Measurements from ENCODE around the gene DIAPH2. TPM values are rescaled to one million over a fixed set of nuclear protein-coding genes. Genes with fewer than 3 reads are reported as not detected.

The DIAPH2 gene
- total RNA-seq, 1 donor from 2014 or later, result 32.9 TPM

GRCh38 chrX:97102938-97103337, 418.3 kb downstream of the DIAPH2 start:
- Histone ChIP-seq H3K27ac (no peak overlapping the region), H3K9me3 (no peaks in the 10 kb centered on the region), H3K36me3 (no peaks in the 10 kb centered on the region), H3K4me3 (no peak overlapping the region), H3K27me3 (no peaks in the 10 kb centered on the region), H3K4me1 (no peaks in the 10 kb centered on the region)
- no peak for TF ChIP-seq CTCF (IDR thresholded peaks at IDR 0.05)
- ATAC-seq (no peak), DNase-seq (no peak)
- intact Hi-C loops (cut with DNase I), result no loop called here

- no peak overlapping the region for H3K27ac ChIP-seq
- no peak overlapping the region for H3K4me3 ChIP-seq
- ATAC-seq, result no peak
- no peaks in the 10 kb centered on the region for H3K9me3 ChIP-seq
- no peaks in the 10 kb centered on the region for H3K36me3 ChIP-seq
- no peaks in the 10 kb centered on the region for H3K4me1 ChIP-seq
- intact Hi-C loops (cut with DNase I), result no loop called here
- DNase-seq, result no peak
- no peak for TF ChIP-seq CTCF (IDR thresholded peaks at IDR 0.05)
- no peaks in the 10 kb centered on the region for H3K27me3 ChIP-seq
These were observed 425.1 kb downstream of the DIAPH2 start for GRCh38 chrX:97109730-97110129.

GRCh38 chrX:97117572-97117971, 432.9 kb downstream of the DIAPH2 start:
- intact Hi-C loops (cut with DNase I), result no loop called here
- no peak for DNase-seq

GRCh38 chrX:97119474-97120109, 434.9 kb downstream of the DIAPH2 start:
- intact Hi-C loops (cut with DNase I), result no loop called here
- TF ChIP-seq CTCF (IDR thresholded peaks at IDR 0.05), result no peak
- Histone ChIP-seq H3K27me3 (no peaks in the 10 kb centered on the region), H3K27ac (no peak overlapping the region), H3K4me1 (no peaks in the 10 kb centered on the region), H3K4me3 (no peak overlapping the region), H3K9me3 (no peaks in the 10 kb centered on the region), H3K36me3 (no peaks in the 10 kb centered on the region)
- ATAC-seq (no peak), DNase-seq (no peak)

More at GRCh38 chrX:97117572-97117971, 432.9 kb downstream of the DIAPH2 start:
- Histone ChIP-seq H3K27me3 (no peaks in the 10 kb centered on the region), H3K4me3 (no peak overlapping the region), H3K27ac (no peak overlapping the region), H3K9me3 (no peaks in the 10 kb centered on the region), H3K36me3 (no peaks in the 10 kb centered on the region), H3K4me1 (no peaks in the 10 kb centered on the region)
- no peak for TF ChIP-seq CTCF (IDR thresholded peaks at IDR 0.05)
- no peak for ATAC-seq

- no peaks in the 10 kb centered on the region for H3K27me3 ChIP-seq
- no peaks in the 10 kb centered on the region for H3K9me3 ChIP-seq
- no peak for ATAC-seq
- DNase-seq, result no peak
- H3K27ac ChIP-seq, result no peak overlapping the region
- H3K4me1 ChIP-seq, result no peaks in the 10 kb centered on the region
- H3K36me3 ChIP-seq, result no peaks in the 10 kb centered on the region
- intact Hi-C loops (cut with DNase I), result no loop called here
- TF ChIP-seq CTCF (IDR thresholded peaks at IDR 0.05), result no peak
- H3K4me3 ChIP-seq, result no peak overlapping the region
These were observed 438.4 kb downstream of the DIAPH2 start for GRCh38 chrX:97123001-97123400.

- DNase-seq, result no peak
- no peak for TF ChIP-seq CTCF (IDR thresholded peaks at IDR 0.05)
- H3K4me1 ChIP-seq, result no peaks in the 10 kb centered on the region
- intact Hi-C loops (cut with DNase I), result no loop called here
- no peak overlapping the region for H3K4me3 ChIP-seq
- ATAC-seq, result no peak
- H3K27me3 ChIP-seq, result no peaks in the 10 kb centered on the region
- no peaks in the 10 kb centered on the region for H3K9me3 ChIP-seq
- no peaks in the 10 kb centered on the region for H3K36me3 ChIP-seq
- H3K27ac ChIP-seq, result no peak overlapping the region
These were observed 441.4 kb downstream of the DIAPH2 start for GRCh38 chrX:97126020-97126419.
